Stimulated activated memory B cell treated with anti-CD40 and anti-IgM and Interleukin-4, amounts not matched to agents 10 μg/mL and 1 μg/mL and 100 μg/mL, for 72 hours (primary cell): ENCODE measurements around the gene FILIP1L.

Source experiments
- ATAC-seq: fragments of 150-1000 bp; cut with Tn5 transposase; 2 replicates; pipeline ENCODE4 v1.10.0; 2021
- H3K27ac Mint-ChIP-seq: one replicate; pipeline ENCODE4 v1.8.0; 2022; ENCODE audit warnings: mild to moderate bottlenecking, mixed read lengths
- H3K27me3 Mint-ChIP-seq: one replicate; pipeline ENCODE4 v1.8.0; 2022; ENCODE audit warnings: mixed read lengths
- H3K36me3 Mint-ChIP-seq: one replicate; pipeline ENCODE4 v1.8.0; 2022; ENCODE audit warnings: mixed read lengths
- H3K4me1 Mint-ChIP-seq: one replicate; pipeline ENCODE4 v1.8.0; 2022; ENCODE audit warnings: mixed read lengths
- H3K4me3 Mint-ChIP-seq: one replicate; pipeline ENCODE4 v1.8.0; 2022; ENCODE audit warnings: mild to moderate bottlenecking, moderate library complexity, mixed read lengths
- H3K9me3 Mint-ChIP-seq: one replicate; pipeline ENCODE4 v1.8.0; 2022; ENCODE audit warnings: mixed read lengths

The FILIP1L gene

GRCh38 chr3:99829844-99830243 lies 284.5 kb downstream of the FILIP1L start:
- Mint-ChIP-seq H3K36me3 (peaks cover 8% of the 10 kb centered on the region), H3K27me3 (no peaks in the 10 kb centered on the region), H3K9me3 (no peaks in the 10 kb centered on the region), H3K27ac (no peak overlapping the region), H3K4me3 (no peak overlapping the region), H3K4me1 (peaks cover 6% of the 10 kb centered on the region)
- ATAC-seq, result no peak

- no peak overlapping the region for H3K27ac Mint-ChIP-seq
- H3K9me3 Mint-ChIP-seq, result no peaks in the 10 kb centered on the region
- H3K27me3 Mint-ChIP-seq, result no peaks in the 10 kb centered on the region
- H3K4me1 Mint-ChIP-seq, result peaks cover 22% of the 10 kb centered on the region
- no peak for ATAC-seq
- peaks cover 8% of the 10 kb centered on the region for H3K36me3 Mint-ChIP-seq
- H3K4me3 Mint-ChIP-seq, result no peak overlapping the region
Observed at GRCh38 chr3:99825004-99825640, 289.2 kb downstream of the FILIP1L start.

DNA sequence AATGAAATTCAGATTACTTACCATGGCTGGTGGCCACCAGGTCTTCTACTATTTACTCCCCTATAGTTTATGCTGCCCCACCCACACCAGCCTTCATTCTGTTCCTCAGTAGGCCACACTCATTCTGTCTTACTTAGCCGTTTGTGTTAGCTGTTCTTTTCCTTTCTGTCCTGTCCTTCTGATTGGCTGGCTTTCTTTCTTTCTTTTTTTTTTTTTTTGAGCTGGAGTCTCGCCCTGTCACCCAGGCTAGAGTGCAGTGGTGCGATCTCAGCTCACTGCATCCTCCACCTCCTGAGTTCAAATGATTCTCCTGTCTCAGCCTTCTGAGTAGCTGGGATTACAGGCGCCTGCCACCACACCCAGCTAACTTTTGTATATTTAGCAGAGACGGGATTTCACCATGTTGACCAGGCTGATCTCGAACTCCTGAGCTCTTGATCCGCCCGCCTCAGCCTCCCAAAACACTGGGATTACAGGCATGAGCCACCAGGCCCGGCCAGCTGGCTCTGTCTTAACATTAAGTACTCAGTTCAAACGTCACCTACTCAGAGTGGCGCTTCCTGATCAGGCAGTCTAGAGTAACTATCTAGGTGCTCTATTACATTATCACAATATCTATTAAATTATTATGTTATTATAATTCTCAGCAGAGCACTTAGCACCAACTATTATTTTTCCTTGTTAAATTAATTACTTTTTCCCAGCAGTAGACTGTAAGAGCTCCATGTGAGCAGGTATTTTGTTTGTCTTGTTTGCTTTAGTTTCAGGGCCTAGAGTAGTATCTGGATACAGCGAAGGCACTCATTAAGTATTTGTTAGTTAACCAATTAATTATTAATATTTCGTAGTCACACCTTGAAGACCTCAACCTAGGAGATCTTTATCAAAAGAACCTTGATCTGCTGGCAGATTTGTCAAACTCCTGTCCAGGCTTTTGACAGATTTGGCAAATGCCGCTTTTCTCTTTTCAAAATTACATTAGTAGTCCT lies 290.3 kb downstream of the FILIP1L start:
- H3K4me3 Mint-ChIP-seq, result no peak overlapping the region
- no peak for ATAC-seq
- peaks cover 25% of the 10 kb centered on the region for H3K4me1 Mint-ChIP-seq
- H3K36me3 Mint-ChIP-seq, result peaks cover 7% of the 10 kb centered on the region
- no peaks in the 10 kb centered on the region for H3K9me3 Mint-ChIP-seq
- H3K27ac Mint-ChIP-seq, result no peak overlapping the region
- no peaks in the 10 kb centered on the region for H3K27me3 Mint-ChIP-seq

DNA sequence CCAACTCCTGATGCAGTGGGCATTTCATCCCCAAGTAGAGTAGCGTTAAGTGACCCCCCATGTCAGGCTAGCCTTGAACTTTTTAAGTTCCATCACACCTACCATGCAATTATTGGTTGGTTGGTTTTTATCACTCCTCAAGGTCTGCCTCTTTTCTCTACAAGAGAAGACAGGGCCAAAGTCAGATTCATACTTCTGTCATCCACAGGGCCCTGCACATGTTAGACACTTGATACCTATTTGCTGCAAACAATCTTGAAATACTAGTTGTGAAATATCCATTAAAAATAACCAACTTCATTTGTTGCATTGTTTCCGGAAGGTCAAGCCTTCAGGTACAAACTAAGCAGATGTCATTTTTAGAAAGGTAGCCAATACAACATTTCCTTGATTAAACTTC lies 295.5 kb downstream of the FILIP1L start:
- H3K27ac Mint-ChIP-seq, result peak overlapping the region; percentile 99
- no peak overlapping the region for H3K4me3 Mint-ChIP-seq

DNA sequence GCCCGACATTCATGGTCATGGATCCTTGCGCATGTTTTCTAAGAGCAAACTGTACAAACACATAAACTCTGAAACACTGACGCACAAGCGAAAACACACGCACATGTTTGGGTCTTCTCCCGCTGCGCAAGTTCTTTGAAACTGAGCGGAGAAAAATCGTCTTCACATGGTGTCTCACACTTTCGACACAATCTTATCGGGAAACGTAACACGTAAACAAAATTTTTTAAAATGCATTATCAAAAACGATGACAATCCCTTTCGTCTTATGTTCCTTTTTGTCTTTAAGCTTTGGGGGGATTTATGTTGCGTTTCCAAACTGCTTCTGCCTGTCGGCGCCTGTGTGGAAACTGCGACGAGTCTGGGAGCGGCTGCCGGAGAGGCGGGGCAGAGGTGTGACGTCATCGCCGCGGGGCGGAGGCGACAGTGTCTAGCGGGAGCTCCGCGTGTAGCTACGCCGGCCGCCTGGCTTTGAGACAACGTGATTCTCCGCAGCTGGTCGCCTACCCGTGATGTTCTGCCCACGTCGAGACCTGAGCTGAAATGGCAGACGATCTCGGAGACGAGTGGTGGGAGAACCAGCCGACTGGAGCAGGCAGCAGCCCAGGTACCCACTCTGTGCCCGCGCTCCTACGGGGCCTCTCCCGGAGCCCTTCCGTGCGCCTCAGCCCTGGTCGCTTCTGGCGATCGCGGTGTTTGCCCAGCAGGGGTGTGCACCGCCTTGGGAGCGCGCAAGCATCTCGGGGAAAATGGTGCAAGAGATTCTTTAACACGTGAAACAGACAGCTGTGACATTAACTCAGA lies 296.7 kb downstream of the FILIP1L start, which contains the start of gene CMSS1:
TSS of gene CMSS1 (plus strand) at position 426 of the 804 bp plus-strand sequence.
- peak; percentile 99 for ATAC-seq
- H3K4me1 Mint-ChIP-seq, result peaks cover 31% of the 10 kb centered on the region
- peak within 1 kb of the TSS; percentile 99 for H3K27ac Mint-ChIP-seq
- H3K4me3 Mint-ChIP-seq, result peak within 1 kb of the TSS; percentile 98
- H3K27me3 Mint-ChIP-seq, result no peaks in the 10 kb centered on the region
- H3K9me3 Mint-ChIP-seq, result no peaks in the 10 kb centered on the region
- H3K36me3 Mint-ChIP-seq, result no peaks in the 10 kb centered on the region

More for the DNA sequence above, 295.5 kb downstream of the FILIP1L start:
- Mint-ChIP-seq H3K27me3 (no peaks in the 10 kb centered on the region), H3K36me3 (no peaks in the 10 kb centered on the region), H3K4me1 (peaks cover 37% of the 10 kb centered on the region), H3K9me3 (no peaks in the 10 kb centered on the region)
- ATAC-seq, result no peak

DNA sequence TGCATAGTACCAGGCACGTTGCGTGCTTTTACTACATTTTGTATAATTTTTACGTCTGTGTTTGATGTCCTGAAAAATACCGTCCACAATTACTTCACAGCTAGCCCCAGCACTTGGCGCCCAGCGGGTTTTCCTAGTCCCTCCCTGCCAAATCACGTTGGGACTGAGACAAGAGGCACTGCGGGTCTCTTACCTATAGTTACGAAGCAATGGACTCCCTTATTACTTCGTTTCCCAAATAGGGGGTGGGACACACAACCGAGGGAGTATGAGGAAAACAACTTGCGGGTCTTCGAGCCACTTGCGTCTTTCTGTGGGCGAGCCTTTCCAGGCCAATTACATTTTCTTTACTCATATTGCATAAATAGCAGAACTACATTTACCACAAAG lies 297.3 kb downstream of the FILIP1L start:
- peak overlapping the region; percentile 99 for H3K27ac Mint-ChIP-seq
- H3K4me3 Mint-ChIP-seq, result peak overlapping the region; percentile 98
- H3K27me3 Mint-ChIP-seq, result no peaks in the 10 kb centered on the region
- H3K4me1 Mint-ChIP-seq, result peaks cover 31% of the 10 kb centered on the region
- H3K9me3 Mint-ChIP-seq, result no peaks in the 10 kb centered on the region
- H3K36me3 Mint-ChIP-seq, result no peaks in the 10 kb centered on the region
- no peak for ATAC-seq

DNA sequence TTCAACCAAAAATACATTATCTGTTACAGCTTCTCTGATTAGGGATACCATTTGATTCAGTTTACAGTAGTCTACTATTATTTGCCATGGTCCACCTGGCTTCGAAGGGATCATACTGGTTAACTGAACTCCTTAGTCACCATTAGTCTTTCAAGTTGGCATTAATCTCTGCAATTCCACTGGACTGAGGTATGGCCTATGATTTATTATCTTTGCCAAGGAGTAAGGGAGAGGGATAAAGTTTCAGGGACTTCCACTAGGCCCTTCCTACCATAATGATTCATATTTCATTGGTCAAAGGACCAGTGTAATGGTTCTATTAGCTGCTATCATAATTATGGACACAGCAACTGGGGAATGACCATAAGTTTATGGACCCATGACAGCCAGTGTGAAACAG lies 303.9 kb downstream of the FILIP1L start:
- H3K27me3 Mint-ChIP-seq, result no peaks in the 10 kb centered on the region
- H3K9me3 Mint-ChIP-seq, result peaks cover 5% of the 10 kb centered on the region
- peaks cover 6% of the 10 kb centered on the region for H3K4me1 Mint-ChIP-seq
- no peak for ATAC-seq
- peaks cover 6% of the 10 kb centered on the region for H3K36me3 Mint-ChIP-seq
- no peak overlapping the region for H3K27ac Mint-ChIP-seq
- no peak overlapping the region for H3K4me3 Mint-ChIP-seq

GRCh38 chr3:99809565-99809964 lies 304.7 kb downstream of the FILIP1L start:
- Mint-ChIP-seq H3K4me3 (no peak overlapping the region), H3K4me1 (peaks cover 6% of the 10 kb centered on the region), H3K9me3 (peaks cover 7% of the 10 kb centered on the region), H3K27ac (no peak overlapping the region), H3K36me3 (peaks cover 9% of the 10 kb centered on the region), H3K27me3 (no peaks in the 10 kb centered on the region)
- no peak for ATAC-seq

GRCh38 chr3:99808163-99808794 lies 306.0 kb downstream of the FILIP1L start:
- Mint-ChIP-seq H3K36me3 (peaks cover 15% of the 10 kb centered on the region), H3K4me1 (peaks cover 6% of the 10 kb centered on the region), H3K4me3 (no peak overlapping the region), H3K27me3 (no peaks in the 10 kb centered on the region), H3K27ac (no peak overlapping the region), H3K9me3 (peaks cover 7% of the 10 kb centered on the region)
- ATAC-seq, result no peak

DNA sequence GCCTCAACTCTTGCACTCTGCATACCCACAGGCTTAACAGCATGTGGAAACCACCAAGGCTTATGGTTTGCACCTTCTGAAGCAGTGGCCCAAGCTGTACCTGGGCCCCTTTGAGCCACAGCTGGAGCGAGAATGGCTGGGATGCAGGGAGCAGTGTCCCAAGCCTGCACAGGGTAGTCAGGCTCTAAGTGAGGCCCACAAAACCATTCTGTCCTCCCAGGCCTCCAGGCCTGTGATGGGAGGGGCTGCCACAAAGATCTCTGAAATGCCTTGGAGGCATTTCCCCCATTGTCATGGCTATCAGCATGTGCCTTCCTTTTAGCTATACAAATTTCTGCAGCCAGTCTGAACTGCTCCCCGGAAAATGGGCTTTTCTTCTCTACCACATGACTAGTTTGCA lies 309.1 kb downstream of the FILIP1L start:
- ATAC-seq, result no peak
- Mint-ChIP-seq H3K9me3 (peaks cover 7% of the 10 kb centered on the region), H3K36me3 (peaks cover 23% of the 10 kb centered on the region), H3K4me3 (no peak overlapping the region), H3K27me3 (no peaks in the 10 kb centered on the region), H3K4me1 (peaks cover 6% of the 10 kb centered on the region), H3K27ac (no peak overlapping the region)

GRCh38 chr3:99803297-99803696 lies 311.0 kb downstream of the FILIP1L start:
- Mint-ChIP-seq H3K4me1 (peaks cover 5% of the 10 kb centered on the region), H3K27ac (no peak overlapping the region), H3K36me3 (peaks cover 23% of the 10 kb centered on the region), H3K27me3 (no peaks in the 10 kb centered on the region), H3K9me3 (peaks cover 7% of the 10 kb centered on the region), H3K4me3 (no peak overlapping the region)
- no peak for ATAC-seq

- Mint-ChIP-seq H3K4me3 (no peak overlapping the region), H3K27me3 (peaks cover 6% of the 10 kb centered on the region), H3K9me3 (no peaks in the 10 kb centered on the region), H3K27ac (no peak overlapping the region), H3K36me3 (peaks cover 13% of the 10 kb centered on the region), H3K4me1 (no peaks in the 10 kb centered on the region)
- no peak for ATAC-seq
Observed at GRCh38 chr3:99799422-99799821, 314.9 kb downstream of the FILIP1L start.

- no peak overlapping the region for H3K27ac Mint-ChIP-seq
- no peaks in the 10 kb centered on the region for H3K9me3 Mint-ChIP-seq
- no peak overlapping the region for H3K4me3 Mint-ChIP-seq
- ATAC-seq, result no peak
- H3K36me3 Mint-ChIP-seq, result no peaks in the 10 kb centered on the region
- no peaks in the 10 kb centered on the region for H3K4me1 Mint-ChIP-seq
- peaks cover 11% of the 10 kb centered on the region for H3K27me3 Mint-ChIP-seq
Observed at GRCh38 chr3:99795573-99795972, 318.7 kb downstream of the FILIP1L start.

DNA sequence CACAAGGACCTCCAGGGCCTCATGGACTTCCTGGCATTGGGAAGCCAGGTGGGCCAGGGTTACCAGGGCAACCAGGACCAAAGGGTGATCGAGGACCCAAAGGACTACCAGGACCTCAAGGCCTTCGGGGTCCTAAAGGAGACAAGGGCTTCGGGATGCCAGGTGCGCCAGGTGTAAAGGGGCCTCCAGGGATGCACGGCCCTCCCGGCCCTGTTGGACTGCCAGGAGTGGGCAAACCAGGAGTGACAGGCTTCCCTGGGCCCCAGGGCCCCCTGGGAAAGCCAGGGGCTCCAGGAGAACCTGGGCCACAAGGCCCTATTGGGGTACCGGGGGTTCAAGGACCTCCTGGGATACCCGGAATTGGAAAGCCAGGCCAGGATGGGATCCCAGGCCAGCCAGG lies 319.8 kb downstream of the FILIP1L start:
- no peaks in the 10 kb centered on the region for H3K4me1 Mint-ChIP-seq
- no peaks in the 10 kb centered on the region for H3K36me3 Mint-ChIP-seq
- H3K4me3 Mint-ChIP-seq, result no peak overlapping the region
- no peak overlapping the region for H3K27ac Mint-ChIP-seq
- peaks cover 11% of the 10 kb centered on the region for H3K27me3 Mint-ChIP-seq
- H3K9me3 Mint-ChIP-seq, result no peaks in the 10 kb centered on the region
- no peak for ATAC-seq
